Sigmoid colon (tissue), 7 donors: ENCODE measurements around the gene SPTBN2. TPM values are rescaled to one million over a fixed set of nuclear protein-coding genes. Genes with fewer than 3 reads are reported as not detected.

ENCODE experiments used
- DNase-seq: peaks from one replicate; pipeline ENCODE4 v3.0.0-alpha.2; 2019
- H3K27ac ChIP-seq, 4 donors: fragments of 200-600 bp; sonication (generic); one replicate each; pipeline ENCODE4 v1.5.1; 2016 to 2019; ENCODE audit warnings: mild to moderate bottlenecking in 1 of 4
- H3K27me3 ChIP-seq, 3 donors: fragments of 200-600 bp; sonication (generic); one replicate each; pipeline ENCODE4 v1.5.1; 2019; ENCODE audit warnings: mild to moderate bottlenecking in 1 of 3
- H3K36me3 ChIP-seq, 4 donors: fragments of 200-600 bp; sonication (generic); one replicate each; pipeline ENCODE4 v1.5.1; 2016 to 2019
- H3K4me1 ChIP-seq, 4 donors: fragments of 200-600 bp; sonication (generic); one replicate each; pipeline ENCODE4 v1.5.1; 2017 to 2019
- H3K4me3 ChIP-seq, 4 donors: fragments of 200-600 bp; sonication (generic); one replicate each; pipeline ENCODE4 v1.5.1; 2017 to 2019; ENCODE audit warnings: mild to moderate bottlenecking in 2 of 4, moderate library complexity in 1 of 4
- H3K9me3 ChIP-seq, 4 donors: fragments of 200-600 bp in 3 of 4; sonication (generic) in 3 of 4; one replicate each; pipeline versions ENCODE4 v1.5.1 to v1.6.1; 2013 to 2019
- EP300 ChIP-seq, 4 donors: sonication (generic); formaldehyde crosslinking; IDR thresholded peaks; one replicate each; pipeline ENCODE4 v1.6.1; 2017; ENCODE audit warnings: antibody characterized with exemption in 4 of 4
- POLR2A ChIP-seq, 2 donors: fragments of 450-650 bp; IDR thresholded peaks; one replicate each; pipeline ENCODE4 v1.6.1; 2016; ENCODE audit warnings: antibody characterized with exemption in 2 of 2, mild to moderate bottlenecking in 2 of 2, moderate library complexity in 2 of 2
- POLR2AphosphoS5 ChIP-seq, 4 donors: sonication (generic); formaldehyde crosslinking; IDR thresholded peaks; one replicate each; pipeline ENCODE4 v1.6.1; 2017; ENCODE audit warnings: antibody characterized with exemption in 4 of 4
- WGBS, 2 donors: extraction: QIAGEN DNeasy Blood & Tissue Kit; methylation state at CpG; one replicate each; pipeline ENCODE4 v1.1.7; 2013; 5-methylcytosine and 5-hydroxymethylcytosine counted together
- intact Hi-C: fragments of 100-400 bp; cut with DNase I; formaldehyde crosslinking; loops from one replicate; pipeline ENCODE4 v1.15.1; 2023
- polyA plus RNA-seq, 3 donors: library from polyadenylated mRNA; stranded (reverse); fragments of 200-250 nt; gene quantifications; one replicate each; pipeline ENCODE4 v1.2.3, GENCODE V29; 2013
- small RNA-seq, 3 donors: library from RNA; depleted of rRNA; stranded (forward); fragments of <200 nt; gene quantifications; one replicate each; pipeline ENCODE3, GENCODE V24; 2016
- total RNA-seq, 4 donors: library from RNA; depleted of rRNA; stranded (reverse); fragments of >200 nt; gene quantifications; one replicate each; pipeline ENCODE4 v1.1.0, GENCODE V29; 2016
- TF ChIP-seq, protein P1 (sequence below), 4 experiments: fragments of 450-650 bp in 3 of 4; fragments of 200-600 bp in 1 of 4; IDR thresholded peaks; one replicate each; pipeline ENCODE4 v1.5.1; 2016 to 2019; ENCODE audit warnings: antibody characterized with exemption in 4 of 4, mild to moderate bottlenecking in 3 of 4, moderate library complexity in 2 of 4
- donor health status: healthy with polysubstance abuse.
- donor health status: Bipolar disorder and iron deficiency.
- donor health status: healthy.

The SPTBN2 gene
- total and polyA plus RNA-seq, 7 donors = 0.33 to 5.7 (median 4.2) TPM

- peak; percentile 69 for DNase-seq
- H3K4me1 ChIP-seq = peaks cover 0 to 65% (median 58%) of the 10 kb centered on the region in 4 donors
- intact Hi-C loops = loop anchor here (2.0 kb wide), 2 partner anchors 19 to 41 kb away; no protein-coding TSS in a partner anchor
- TF ChIP-seq POLR2AphosphoS5 (IDR thresholded peaks at IDR 0.05) (no peak), EP300 (IDR thresholded peaks at IDR 0.05) (no peak), POLR2A (IDR thresholded peaks at IDR 0.05) (no peak)
- TF ChIP-seq, protein P1, sequence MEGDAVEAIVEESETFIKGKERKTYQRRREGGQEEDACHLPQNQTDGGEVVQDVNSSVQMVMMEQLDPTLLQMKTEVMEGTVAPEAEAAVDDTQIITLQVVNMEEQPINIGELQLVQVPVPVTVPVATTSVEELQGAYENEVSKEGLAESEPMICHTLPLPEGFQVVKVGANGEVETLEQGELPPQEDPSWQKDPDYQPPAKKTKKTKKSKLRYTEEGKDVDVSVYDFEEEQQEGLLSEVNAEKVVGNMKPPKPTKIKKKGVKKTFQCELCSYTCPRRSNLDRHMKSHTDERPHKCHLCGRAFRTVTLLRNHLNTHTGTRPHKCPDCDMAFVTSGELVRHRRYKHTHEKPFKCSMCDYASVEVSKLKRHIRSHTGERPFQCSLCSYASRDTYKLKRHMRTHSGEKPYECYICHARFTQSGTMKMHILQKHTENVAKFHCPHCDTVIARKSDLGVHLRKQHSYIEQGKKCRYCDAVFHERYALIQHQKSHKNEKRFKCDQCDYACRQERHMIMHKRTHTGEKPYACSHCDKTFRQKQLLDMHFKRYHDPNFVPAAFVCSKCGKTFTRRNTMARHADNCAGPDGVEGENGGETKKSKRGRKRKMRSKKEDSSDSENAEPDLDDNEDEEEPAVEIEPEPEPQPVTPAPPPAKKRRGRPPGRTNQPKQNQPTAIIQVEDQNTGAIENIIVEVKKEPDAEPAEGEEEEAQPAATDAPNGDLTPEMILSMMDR (IDR thresholded peaks at IDR 0.05) = peak in 1 of 4 experiments; percentile 17
- H3K9me3 ChIP-seq = no peaks in the 10 kb centered on the region
- H3K4me3 ChIP-seq = peak overlapping the region; percentile 58 to 77 (median 74)
- peak overlapping the region; percentile 89 to 92 (median 92) for H3K27ac ChIP-seq
- 48 to 53% methylated on average over 12 of the region's 12 CpGs for WGBS, 2 donors
- H3K36me3 ChIP-seq = peaks cover 0 to 36% (median 6%) of the 10 kb centered on the region in 4 donors
- no peaks in the 10 kb centered on the region for H3K27me3 ChIP-seq
Measured at GRCh38 chr11:66637557-66638176, 91.3 kb downstream of the SPTBN2 start.

DNA sequence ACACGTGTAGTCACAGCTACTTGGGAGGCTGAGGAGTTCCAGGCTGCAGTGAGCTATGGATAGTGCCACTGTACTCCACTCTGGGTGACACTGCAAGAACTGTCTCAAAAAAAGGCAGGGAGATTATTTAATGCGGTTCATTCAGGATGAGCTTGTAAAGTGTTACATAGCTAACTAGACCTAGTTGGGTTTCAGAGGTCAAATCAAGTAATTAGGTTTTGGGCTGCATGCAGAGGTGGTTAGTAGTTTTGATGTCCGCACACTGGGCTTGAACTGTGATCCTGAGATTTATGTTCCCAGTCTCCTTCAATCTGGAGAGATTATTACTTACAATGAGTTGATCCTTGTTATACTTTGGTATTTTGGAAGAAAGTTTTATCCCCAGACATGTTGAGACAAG, 92.6 kb downstream of the SPTBN2 start:
- Histone ChIP-seq H3K27me3 (no peaks in the 10 kb centered on the region), H3K36me3 (peaks cover 0 to 23% (median 6%) of the 10 kb centered on the region in 4 donors), H3K4me3 (no peak overlapping the region), H3K4me1 (peaks cover 0 to 60% (median 58%) of the 10 kb centered on the region in 4 donors), H3K27ac (no peak overlapping the region), H3K9me3 (no peaks in the 10 kb centered on the region)
- no peak for TF ChIP-seq POLR2A (IDR thresholded peaks at IDR 0.05)
- no peak for TF ChIP-seq POLR2AphosphoS5 (IDR thresholded peaks at IDR 0.05)
- DNase-seq = no peak
- intact Hi-C loops = no loop called here
- WGBS, 2 donors = 83 to 88% methylated on average over 3 of the region's 3 CpGs

Small RNA genes within 50 kb of the gene (small RNA-seq; reads per million reads assigned to genes)
- gene RN7SL12P = 0 reads per million in 3 donors

Other genes starting within 250 kb of the SPTBN2 start
- gene DPP3, start 248.8 kb downstream of the SPTBN2 start, total RNA-seq = 10 to 100 TPM in 1 of 4 donors, 1 to 10 TPM in 3; 5.1 to 15.5 (median 9.4) TPM
- 10 to 100 TPM; 33.0 to 86.5 (median 66.6) TPM for gene DPP3, start 248.8 kb downstream of the SPTBN2 start, polyA plus RNA-seq
- gene BBS1, start 218.6 kb downstream of the SPTBN2 start, total RNA-seq = 10 to 100 TPM; 50.2 to 91.4 (median 57.8) TPM
- gene BBS1, start 218.6 kb downstream of the SPTBN2 start, polyA plus RNA-seq = 10 to 100 TPM in 1 of 3 donors, 1 to 10 TPM in 2; 7.8 to 19.0 (median 9.0) TPM
- gene ZDHHC24, start 183.2 kb downstream of the SPTBN2 start, total RNA-seq = 10 to 100 TPM in 1 of 4 donors, 1 to 10 TPM in 3; 6.8 to 12.2 (median 7.4) TPM
- gene ZDHHC24, start 183.2 kb downstream of the SPTBN2 start, polyA plus RNA-seq = 1 to 10 TPM; 1.8 to 8.7 (median 1.8) TPM
- under 1 TPM in 1 of 4 donors, not detected in 3; under 0.01 TPM for gene ACTN3, start 182.3 kb downstream of the SPTBN2 start, total RNA-seq
- not detected for gene ACTN3, start 182.3 kb downstream of the SPTBN2 start, polyA plus RNA-seq
- 100 to 1,000 TPM; 121 to 170 (median 139) TPM for gene CTSF, start 160.6 kb downstream of the SPTBN2 start, total RNA-seq
- gene CTSF, start 160.6 kb downstream of the SPTBN2 start, polyA plus RNA-seq = 10 to 100 TPM in 2 of 3 donors, 1 to 10 TPM in 1; 3.5 to 16.5 (median 12.6) TPM
- under 1 TPM in 3 of 4 donors, not detected in 1; 0.14 to 0.71 (median 0.16) TPM for gene CCDC87, start 136.2 kb downstream of the SPTBN2 start, total RNA-seq
- under 1 TPM in 1 of 3 donors, not detected in 2; 0.28 TPM for gene CCDC87, start 136.2 kb downstream of the SPTBN2 start, polyA plus RNA-seq
- gene CCS, start 136.0 kb downstream of the SPTBN2 start, total RNA-seq = 10 to 100 TPM; 26.0 to 43.1 (median 40.5) TPM
- gene CCS, start 136.0 kb downstream of the SPTBN2 start, polyA plus RNA-seq = 10 to 100 TPM; 33.0 to 48.8 (median 44.6) TPM
- gene RBM14, start 112.6 kb downstream of the SPTBN2 start, total RNA-seq = 10 to 100 TPM; 23.7 to 51.8 (median 42.9) TPM
- 10 to 100 TPM; 10.8 to 54.0 (median 15.7) TPM for gene RBM14, start 112.6 kb downstream of the SPTBN2 start, polyA plus RNA-seq
- 100 to 1,000 TPM in 1 of 4 donors, 10 to 100 TPM in 3; 76.5 to 101 (median 86.2) TPM for gene RBM4, start 90.5 kb downstream of the SPTBN2 start, total RNA-seq
- gene RBM4, start 90.5 kb downstream of the SPTBN2 start, polyA plus RNA-seq = 100 to 1,000 TPM in 1 of 3 donors, 10 to 100 TPM in 2; 75.4 to 103 (median 98.8) TPM
- gene RBM4B, start 51.3 kb downstream of the SPTBN2 start, total RNA-seq = 10 to 100 TPM; 14.0 to 30.7 (median 16.6) TPM
- gene RBM4B, start 51.3 kb downstream of the SPTBN2 start, polyA plus RNA-seq = 10 to 100 TPM in 2 of 3 donors, 1 to 10 TPM in 1; 6.6 to 12.8 (median 10.4) TPM
- gene RCE1, start 114.2 kb upstream of the SPTBN2 start, total RNA-seq = 10 to 100 TPM in 1 of 4 donors, 1 to 10 TPM in 3; 6.1 to 23.0 (median 9.1) TPM
- 10 to 100 TPM in 1 of 3 donors, 1 to 10 TPM in 2; 7.8 to 21.8 (median 8.3) TPM for gene RCE1, start 114.2 kb upstream of the SPTBN2 start, polyA plus RNA-seq
- gene LRFN4, start 127.8 kb upstream of the SPTBN2 start, total RNA-seq = 1 to 10 TPM; 4.2 to 6.8 (median 4.4) TPM
- 10 to 100 TPM in 1 of 3 donors, 1 to 10 TPM in 2; 4.2 to 32.2 (median 8.3) TPM for gene LRFN4, start 127.8 kb upstream of the SPTBN2 start, polyA plus RNA-seq
- 10 to 100 TPM in 1 of 4 donors, 1 to 10 TPM in 3; 2.0 to 11.8 (median 5.1) TPM for gene PC, start 229.2 kb upstream of the SPTBN2 start, total RNA-seq
- gene PC, start 229.2 kb upstream of the SPTBN2 start, polyA plus RNA-seq = 10 to 100 TPM; 27.0 to 40.2 (median 34.2) TPM
- gene C11orf86, start 246.1 kb upstream of the SPTBN2 start, total RNA-seq = not detected
- 100 to 1,000 TPM in 2 of 3 donors, 10 to 100 TPM in 1; 61.0 to 297 (median 132) TPM for gene C11orf86, start 246.1 kb upstream of the SPTBN2 start, polyA plus RNA-seq